Measurements from ENCODE around the gene PTPRT. TPM values are rescaled to one million over a fixed set of nuclear protein-coding genes. Genes with fewer than 3 reads are reported as not detected.

The PTPRT gene
- polyA plus RNA-seq, 1 experiment = not detected

GRCh38 chr20:43155366-43156100 is 34.2 kb downstream of the PTPRT start:
- DNase-seq (ENCODE audit: low read depth) = no peak
- Histone ChIP-seq H3K4me3 (ENCODE audit: low read depth, low read length) (no peak overlapping the region), H3K36me3 (ENCODE audit: control insufficient read depth, insufficient read depth, low read length) (no peaks in the 10 kb centered on the region), H3K27me3 (ENCODE audit: control insufficient read depth, insufficient read depth, low read length) (no peaks in the 10 kb centered on the region)
- TF ChIP-seq, protein P1, sequence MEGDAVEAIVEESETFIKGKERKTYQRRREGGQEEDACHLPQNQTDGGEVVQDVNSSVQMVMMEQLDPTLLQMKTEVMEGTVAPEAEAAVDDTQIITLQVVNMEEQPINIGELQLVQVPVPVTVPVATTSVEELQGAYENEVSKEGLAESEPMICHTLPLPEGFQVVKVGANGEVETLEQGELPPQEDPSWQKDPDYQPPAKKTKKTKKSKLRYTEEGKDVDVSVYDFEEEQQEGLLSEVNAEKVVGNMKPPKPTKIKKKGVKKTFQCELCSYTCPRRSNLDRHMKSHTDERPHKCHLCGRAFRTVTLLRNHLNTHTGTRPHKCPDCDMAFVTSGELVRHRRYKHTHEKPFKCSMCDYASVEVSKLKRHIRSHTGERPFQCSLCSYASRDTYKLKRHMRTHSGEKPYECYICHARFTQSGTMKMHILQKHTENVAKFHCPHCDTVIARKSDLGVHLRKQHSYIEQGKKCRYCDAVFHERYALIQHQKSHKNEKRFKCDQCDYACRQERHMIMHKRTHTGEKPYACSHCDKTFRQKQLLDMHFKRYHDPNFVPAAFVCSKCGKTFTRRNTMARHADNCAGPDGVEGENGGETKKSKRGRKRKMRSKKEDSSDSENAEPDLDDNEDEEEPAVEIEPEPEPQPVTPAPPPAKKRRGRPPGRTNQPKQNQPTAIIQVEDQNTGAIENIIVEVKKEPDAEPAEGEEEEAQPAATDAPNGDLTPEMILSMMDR (IDR thresholded peaks at IDR 0.05; ENCODE audit: insufficient read depth, low read depth, low read length) = no peak
- ChIA-PET POLR2A (no interaction called here), CTCF (no interaction called here)

DNA sequence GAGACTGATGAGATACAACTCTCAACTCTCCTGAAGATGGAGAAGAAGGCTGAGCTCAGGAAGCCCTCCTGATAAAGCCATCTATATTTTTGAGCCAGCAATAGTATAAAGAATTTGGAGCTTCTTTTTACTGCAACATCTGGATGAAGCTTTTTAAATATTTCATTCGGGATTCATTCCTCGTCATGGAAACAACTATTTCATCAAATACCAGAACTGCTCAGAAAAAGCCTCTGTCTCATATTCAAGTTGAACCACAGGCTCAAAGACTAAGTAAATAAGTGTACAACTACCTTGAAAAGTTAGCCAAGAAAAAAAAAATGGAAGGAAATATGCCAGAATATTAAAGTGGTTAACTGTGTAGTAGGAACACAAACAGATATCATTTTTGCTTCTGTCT is 37.8 kb downstream of the PTPRT start:
- H3K27me3 ChIP-seq (ENCODE audit: control insufficient read depth, insufficient read depth, low read length) = no peaks in the 10 kb centered on the region
- DNase-seq (ENCODE audit: low read depth) = no peak
- CTCF ChIA-PET = interaction anchor here (0.8 kb wide), 1 partner anchor 36 kb away, joined by 4 read pairs; no protein-coding TSS in a partner anchor
- TF ChIP-seq, protein P1 (IDR thresholded peaks at IDR 0.05; ENCODE audit: insufficient read depth, low read depth, low read length) = no peak
- H3K4me3 ChIP-seq (ENCODE audit: low read depth, low read length) = no peak overlapping the region
- POLR2A ChIA-PET = no interaction called here
- no peaks in the 10 kb centered on the region for H3K36me3 ChIP-seq (ENCODE audit: control insufficient read depth, insufficient read depth, low read length)

- Histone ChIP-seq H3K27me3 (ENCODE audit: control insufficient read depth, insufficient read depth, low read length) (no peaks in the 10 kb centered on the region), H3K36me3 (ENCODE audit: control insufficient read depth, insufficient read depth, low read length) (no peaks in the 10 kb centered on the region), H3K4me3 (ENCODE audit: low read depth, low read length) (no peak overlapping the region)
- DNase-seq (ENCODE audit: low read depth) = no peak
- POLR2A ChIA-PET = no interaction called here
- TF ChIP-seq, protein P1 (IDR thresholded peaks at IDR 0.05; ENCODE audit: insufficient read depth, low read depth, low read length) = no peak
- CTCF ChIA-PET = no interaction called here
These were observed 38.5 kb downstream of the PTPRT start for GRCh38 chr20:43151256-43151655.

GRCh38 chr20:43140726-43141125 is 49.0 kb downstream of the PTPRT start:
- ChIA-PET POLR2A (no interaction called here), CTCF (no interaction called here)
- no peaks in the 10 kb centered on the region for H3K36me3 ChIP-seq (ENCODE audit: control insufficient read depth, insufficient read depth, low read length)
- no peak for DNase-seq (ENCODE audit: low read depth)
- H3K27me3 ChIP-seq (ENCODE audit: control insufficient read depth, insufficient read depth, low read length) = no peaks in the 10 kb centered on the region
- H3K4me3 ChIP-seq (ENCODE audit: low read depth, low read length) = no peak overlapping the region
- TF ChIP-seq, protein P1 (IDR thresholded peaks at IDR 0.05; ENCODE audit: insufficient read depth, low read depth, low read length) = no peak

DNA sequence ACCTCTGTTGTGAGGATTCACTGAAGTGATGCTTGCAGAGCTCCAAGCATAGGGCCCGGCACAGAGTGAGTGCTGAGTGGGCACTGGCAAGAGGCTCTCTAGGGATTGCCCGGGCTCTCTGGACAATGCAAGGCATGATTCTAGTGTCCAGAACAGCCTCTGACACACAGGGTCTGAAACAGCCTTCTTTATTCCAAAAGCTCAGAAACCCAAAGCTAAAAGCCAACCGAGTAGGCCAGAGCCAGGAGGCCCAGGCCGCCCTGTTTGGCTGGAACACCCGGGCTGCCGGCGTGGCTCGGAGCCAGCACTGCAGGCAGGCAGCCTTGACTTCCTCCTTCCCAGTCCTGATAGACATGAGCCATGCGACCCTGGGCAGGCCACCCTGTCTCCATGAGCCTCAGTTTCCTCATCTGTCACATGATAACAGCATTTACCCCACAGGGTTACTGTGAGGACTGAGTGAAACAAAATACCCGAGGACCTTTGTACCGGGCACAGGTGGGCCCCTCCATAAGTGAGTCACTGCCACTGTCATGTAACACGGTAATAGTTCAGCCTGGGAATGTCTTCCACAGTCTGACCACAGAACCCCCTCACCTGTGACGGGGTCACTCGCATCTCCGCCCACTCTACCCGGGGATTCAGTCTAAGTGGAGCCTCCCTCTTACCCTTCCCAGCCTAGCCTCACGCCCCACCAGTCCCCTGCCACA is 51.5 kb downstream of the PTPRT start:
- Histone ChIP-seq H3K27me3 (ENCODE audit: control insufficient read depth, insufficient read depth, low read length) (no peaks in the 10 kb centered on the region), H3K36me3 (ENCODE audit: control insufficient read depth, insufficient read depth, low read length) (no peaks in the 10 kb centered on the region), H3K4me3 (ENCODE audit: low read depth, low read length) (no peak overlapping the region)
- POLR2A ChIA-PET = no interaction called here
- DNase-seq (ENCODE audit: low read depth) = no peak
- TF ChIP-seq, protein P1 (IDR thresholded peaks at IDR 0.05; ENCODE audit: insufficient read depth, low read depth, low read length) = no peak
- CTCF ChIA-PET = no interaction called here

Measured in BJ (cell line).